ENCODE measurements around the gene NHERF1. TPM values are rescaled to one million over a fixed set of nuclear protein-coding genes. Genes with fewer than 3 reads are reported as not detected.

The NHERF1 gene
- polyA plus RNA-seq, 1 of the 3 experiments (the other 2 are of a cell fraction), result 40.1 TPM

DNA sequence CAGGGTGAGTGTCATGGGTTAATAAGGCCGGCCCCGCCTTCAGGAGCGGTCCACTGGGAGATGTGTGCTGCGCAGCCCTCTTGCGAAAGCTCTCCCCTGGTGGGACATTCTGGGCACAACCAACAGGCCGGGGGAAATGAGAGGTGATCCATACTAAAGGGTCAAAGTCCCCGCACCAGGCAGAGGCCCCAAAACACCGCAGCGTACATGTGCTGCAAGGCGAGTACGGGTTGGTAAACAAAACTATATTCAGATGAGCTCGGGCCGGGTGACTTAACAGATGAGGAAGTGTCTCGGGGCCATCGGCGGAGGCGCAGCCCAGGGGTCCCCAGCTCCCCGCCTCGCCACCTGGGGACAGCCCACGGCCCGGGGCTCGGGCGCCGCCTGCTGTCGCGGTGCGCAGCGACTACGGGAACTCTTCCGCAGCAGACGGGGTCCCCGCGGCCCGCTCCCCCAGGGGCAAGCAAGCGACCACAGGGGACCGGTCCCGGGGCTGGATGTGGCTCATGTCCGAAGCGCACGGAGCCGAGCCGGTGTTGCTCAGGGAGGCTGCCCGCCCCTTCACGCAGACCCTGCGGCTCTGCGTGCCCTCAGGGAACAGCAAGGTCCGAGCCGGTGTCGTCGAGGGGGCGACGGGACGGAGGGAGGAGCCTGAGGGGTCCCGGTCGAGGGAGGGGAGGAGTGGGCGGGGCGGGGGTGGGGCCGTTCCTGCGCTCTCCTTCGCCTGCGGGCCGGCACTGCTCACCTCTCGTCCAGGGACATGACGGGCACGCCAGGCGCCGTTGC lies 11.7 kb upstream of the NHERF1 start, which contains the start of gene RAB37:
Gene RAB37, plus strand, starts transcription at position 744 of the 786 bp plus-strand sequence. Its CDS starts 17 bp downstream, at position 761.
- Histone ChIP-seq H3F3A (replicated peaks; ENCODE audit: insufficient read depth) (peaks cover 4% of the 10 kb centered on the region), H3K79me2 (ENCODE audit: insufficient read depth) (no peaks in the 10 kb centered on the region), H3K27ac (ENCODE audit: low read depth in 2 of 2, low read length in 1 of 2) (no peak within 1 kb of the TSS), H3K4me2 (peak within 1 kb of the TSS; percentile 30; the same call in 1 of the 2 replicates), H3K4me3 (ENCODE audit: low read depth in 2 of 2, low read length in 1 of 2) (no peak within 1 kb of the TSS; a peak in 1 of 4 replicates), H3K9me3 (no peaks in the 10 kb centered on the region), H2AFZ (ENCODE audit: low read depth) (no peak within 1 kb of the TSS), H3K9ac (no peak within 1 kb of the TSS), H3K36me3 (replicated peaks in 1 of 2; ENCODE audit: control insufficient read depth in 1 of 2, insufficient read depth in 2 of 2, low read length in 1 of 2) (no peaks in the 10 kb centered on the region), H3K27me3 (ENCODE audit: insufficient read depth) (peaks cover 54% of the 10 kb centered on the region), H3K4me1 (ENCODE audit: control insufficient read depth in 1 of 2, insufficient read depth in 2 of 2, low read depth in 1 of 2, low read length in 1 of 2) (no peaks in the 10 kb centered on the region; a peak in 1 of 4 replicates), H4K20me1 (ENCODE audit: insufficient read depth) (no peaks in the 10 kb centered on the region), H3K9me2 (no peaks in the 10 kb centered on the region)
- peak; percentile 82 for DNase-seq
- POLR2A ChIA-PET, result interaction anchor here (0.8 to 1.2 kb wide), 2 partner anchors 79 to 170 kb away, joined by 3 read pairs; no protein-coding TSS in a partner anchor
- CTCF ChIA-PET, result interaction anchor here (0.5 to 8.2 kb wide), 71 partner anchors 8 to 772 kb away, joined by 3 to 301 read pairs (median 5); partner anchors contain the start of genes CD300H, GRIN2C, NAT9 and NHERF1
- WGBS (ENCODE audit: low lambda C conversion rate), result 9% methylated on average over 40 of the region's 67 CpGs
- TF ChIP-seq JUND (IDR thresholded peaks at IDR 0.05), result no peak
- TF ChIP-seq USF1 (IDR thresholded peaks at IDR 0.05; ENCODE audit: borderline replicate concordance, low read depth), result no peak
- TF ChIP-seq SMC3 (IDR thresholded peaks at IDR 0.05; ENCODE audit: low read depth, low read length), result peak; percentile 45; the same call in 1 of the 2 replicates
- TF ChIP-seq EP300 (IDR thresholded peaks at IDR 0.05; ENCODE audit: borderline replicate concordance in 1 of 2, low read depth in 1 of 2, low read length in 1 of 2), result no peak
- no peak for TF ChIP-seq ZBTB33 (IDR thresholded peaks at IDR 0.05; ENCODE audit: borderline replicate concordance, low read depth)
- TF ChIP-seq MEF2A (IDR thresholded peaks at IDR 0.05; ENCODE audit: borderline replicate concordance, low read depth), result no peak
- TF ChIP-seq, protein P1, sequence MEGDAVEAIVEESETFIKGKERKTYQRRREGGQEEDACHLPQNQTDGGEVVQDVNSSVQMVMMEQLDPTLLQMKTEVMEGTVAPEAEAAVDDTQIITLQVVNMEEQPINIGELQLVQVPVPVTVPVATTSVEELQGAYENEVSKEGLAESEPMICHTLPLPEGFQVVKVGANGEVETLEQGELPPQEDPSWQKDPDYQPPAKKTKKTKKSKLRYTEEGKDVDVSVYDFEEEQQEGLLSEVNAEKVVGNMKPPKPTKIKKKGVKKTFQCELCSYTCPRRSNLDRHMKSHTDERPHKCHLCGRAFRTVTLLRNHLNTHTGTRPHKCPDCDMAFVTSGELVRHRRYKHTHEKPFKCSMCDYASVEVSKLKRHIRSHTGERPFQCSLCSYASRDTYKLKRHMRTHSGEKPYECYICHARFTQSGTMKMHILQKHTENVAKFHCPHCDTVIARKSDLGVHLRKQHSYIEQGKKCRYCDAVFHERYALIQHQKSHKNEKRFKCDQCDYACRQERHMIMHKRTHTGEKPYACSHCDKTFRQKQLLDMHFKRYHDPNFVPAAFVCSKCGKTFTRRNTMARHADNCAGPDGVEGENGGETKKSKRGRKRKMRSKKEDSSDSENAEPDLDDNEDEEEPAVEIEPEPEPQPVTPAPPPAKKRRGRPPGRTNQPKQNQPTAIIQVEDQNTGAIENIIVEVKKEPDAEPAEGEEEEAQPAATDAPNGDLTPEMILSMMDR (IDR thresholded peaks at IDR 0.05), result peak; percentile 43
- TF ChIP-seq EZH2phosphoT487 (IDR thresholded peaks at IDR 0.05; ENCODE audit: borderline replicate concordance, low read depth), result no peak
- no peak for TF ChIP-seq REST (IDR thresholded peaks at IDR 0.05; ENCODE audit: low read depth, low read length)
- TF ChIP-seq, protein P2, sequence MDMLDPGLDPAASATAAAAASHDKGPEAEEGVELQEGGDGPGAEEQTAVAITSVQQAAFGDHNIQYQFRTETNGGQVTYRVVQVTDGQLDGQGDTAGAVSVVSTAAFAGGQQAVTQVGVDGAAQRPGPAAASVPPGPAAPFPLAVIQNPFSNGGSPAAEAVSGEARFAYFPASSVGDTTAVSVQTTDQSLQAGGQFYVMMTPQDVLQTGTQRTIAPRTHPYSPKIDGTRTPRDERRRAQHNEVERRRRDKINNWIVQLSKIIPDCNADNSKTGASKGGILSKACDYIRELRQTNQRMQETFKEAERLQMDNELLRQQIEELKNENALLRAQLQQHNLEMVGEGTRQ (IDR thresholded peaks at IDR 0.05; ENCODE audit: borderline replicate concordance, low read depth, low read length), result no peak
- no peak for TF ChIP-seq YY1 (IDR thresholded peaks at IDR 0.05; ENCODE audit: low read depth)
- no peak for TF ChIP-seq GABPA (IDR thresholded peaks at IDR 0.05; ENCODE audit: low read depth)
- TF ChIP-seq TEAD4 (IDR thresholded peaks at IDR 0.05; ENCODE audit: borderline replicate concordance, insufficient read depth), result no peak
- no peak for TF ChIP-seq ELF1 (IDR thresholded peaks at IDR 0.05)
- TF ChIP-seq, protein P3, sequence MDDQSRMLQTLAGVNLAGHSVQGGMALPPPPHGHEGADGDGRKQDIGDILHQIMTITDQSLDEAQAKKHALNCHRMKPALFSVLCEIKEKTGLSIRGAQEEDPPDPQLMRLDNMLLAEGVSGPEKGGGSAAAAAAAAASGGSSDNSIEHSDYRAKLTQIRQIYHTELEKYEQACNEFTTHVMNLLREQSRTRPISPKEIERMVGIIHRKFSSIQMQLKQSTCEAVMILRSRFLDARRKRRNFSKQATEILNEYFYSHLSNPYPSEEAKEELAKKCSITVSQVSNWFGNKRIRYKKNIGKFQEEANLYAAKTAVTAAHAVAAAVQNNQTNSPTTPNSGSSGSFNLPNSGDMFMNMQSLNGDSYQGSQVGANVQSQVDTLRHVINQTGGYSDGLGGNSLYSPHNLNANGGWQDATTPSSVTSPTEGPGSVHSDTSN (IDR thresholded peaks at IDR 0.05), result no peak
- no peak for TF ChIP-seq SIN3A (IDR thresholded peaks at IDR 0.05; ENCODE audit: borderline replicate concordance, low read depth, low read length)
- TF ChIP-seq TAF1 (IDR thresholded peaks at IDR 0.05; ENCODE audit: borderline replicate concordance, low read depth, low read length), result no peak
- TF ChIP-seq, protein P4, sequence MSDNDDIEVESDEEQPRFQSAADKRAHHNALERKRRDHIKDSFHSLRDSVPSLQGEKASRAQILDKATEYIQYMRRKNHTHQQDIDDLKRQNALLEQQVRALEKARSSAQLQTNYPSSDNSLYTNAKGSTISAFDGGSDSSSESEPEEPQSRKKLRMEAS (IDR thresholded peaks at IDR 0.05; ENCODE audit: low read depth), result no peak
- TF ChIP-seq, protein P5, sequence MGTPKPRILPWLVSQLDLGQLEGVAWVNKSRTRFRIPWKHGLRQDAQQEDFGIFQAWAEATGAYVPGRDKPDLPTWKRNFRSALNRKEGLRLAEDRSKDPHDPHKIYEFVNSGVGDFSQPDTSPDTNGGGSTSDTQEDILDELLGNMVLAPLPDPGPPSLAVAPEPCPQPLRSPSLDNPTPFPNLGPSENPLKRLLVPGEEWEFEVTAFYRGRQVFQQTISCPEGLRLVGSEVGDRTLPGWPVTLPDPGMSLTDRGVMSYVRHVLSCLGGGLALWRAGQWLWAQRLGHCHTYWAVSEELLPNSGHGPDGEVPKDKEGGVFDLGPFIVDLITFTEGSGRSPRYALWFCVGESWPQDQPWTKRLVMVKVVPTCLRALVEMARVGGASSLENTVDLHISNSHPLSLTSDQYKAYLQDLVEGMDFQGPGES (IDR thresholded peaks at IDR 0.05; ENCODE audit: low read depth, low read length), result no peak

Measured in SK-N-SH (cell line).